Measurements from ENCODE around the gene EPDR1. TPM values are rescaled to one million over a fixed set of nuclear protein-coding genes. Genes with fewer than 3 reads are reported as not detected.

Gene EPDR1
- total RNA-seq, result 1.6 TPM in 1 of 2 replicates, not detected in the other

GRCh38 chr7:37920305-37920848 is at the start of gene EPDR1:
EPDR1 (plus strand) TSS chr7:37920640; CDS start chr7:37920940, 300 bp downstream.

GRCh38 chr7:37916673-37917660 is 3.5 kb upstream of the EPDR1 start, which contains the start of gene SFRP4:
SFRP4 (minus strand) TSS chr7:37916817; CDS start chr7:37916537, 280 bp downstream.

Other genes with a start within 250 kb of the EPDR1 start
- gene GPR141, start 236.9 kb upstream of the EPDR1 start, total RNA-seq, result not detected in 2 replicates
- not detected in 2 replicates for gene NME8, start 72.0 kb upstream of the EPDR1 start, total RNA-seq
- 0.79 TPM in 1 of 2 replicates, not detected in the other for gene SFRP4, start 3.8 kb upstream of the EPDR1 start, total RNA-seq

Measured in placental epithelial cell (primary cell).